Caco-2 (cell line): ENCODE results near the gene ASIC4. TPM values are rescaled to one million over a fixed set of nuclear protein-coding genes. Genes with fewer than 3 reads are reported as not detected.

Source experiments
- BruUV-seq: library from RNA; stranded (reverse); fragments of 400-500 nt; replicated peaks from 2 replicates; lab custom pipeline; 2021; lab: Mats Ljungman, UMichigan
- CTCF ChIA-PET: fragments of 300-600 bp; sonication (Branson Sonifier 250); formaldehyde crosslinking; loops from one replicate; lab custom pipeline; 2022; ENCODE audit warnings: antibody characterized with exemption; lab: Charles Lee
- POLR2A ChIA-PET: fragments of 300-600 bp; sonication (Branson Sonifier 250); formaldehyde crosslinking; loops from one replicate; lab custom pipeline; 2022; ENCODE audit warnings: antibody characterized with exemption; lab: Charles Lee
- DNase-seq, 2 experiments: peaks; one replicate each; pipeline versions ENCODE4 v3.0.0 to v3.0.0-alpha.2; 2020 to 2022
- H3K27me3 ChIP-seq: replicated peaks from 2 replicates; pipeline ENCODE4 v1.6.0; 2011; ENCODE audit warnings: low read length; ENCODE audit not compliant: control insufficient read depth, insufficient read depth
- H3K36me3 ChIP-seq: 2 replicates; pipeline ENCODE4 v1.5.1; 2011; ENCODE audit warnings: low read length; ENCODE audit not compliant: control insufficient read depth, insufficient read depth
- H3K4me1 ChIP-seq: fragments of 250-450 bp; sonication (Bioruptor Pico); 2 replicates; pipeline ENCODE4 v1.5.1; 2020; ENCODE audit warnings: mild to moderate bottlenecking
- H3K4me3 ChIP-seq: 2 replicates; pipeline ENCODE4 v1.5.1; 2011; ENCODE audit warnings: low read depth, mild to moderate bottlenecking, control low read depth, low read length
- H3K9me3 ChIP-seq: fragments of 250-450 bp; sonication (Bioruptor Pico); 2 replicates; pipeline ENCODE4 v1.5.1; 2020; ENCODE audit warnings: mild to moderate bottlenecking, moderate library complexity
- H3K27ac Mint-ChIP-seq: one replicate; pipeline ENCODE4 v1.8.0; 2022; ENCODE audit warnings: mixed read lengths; ENCODE audit not compliant: unreplicated experiment
- H3K27me3 Mint-ChIP-seq: one replicate; pipeline ENCODE4 v1.8.0; 2022; ENCODE audit warnings: mixed read lengths; ENCODE audit not compliant: insufficient read depth, unreplicated experiment
- H3K36me3 Mint-ChIP-seq: one replicate; pipeline ENCODE4 v1.8.0; 2022; ENCODE audit warnings: mild to moderate bottlenecking, mixed read lengths; ENCODE audit not compliant: insufficient read depth, unreplicated experiment
- H3K4me1 Mint-ChIP-seq: one replicate; pipeline ENCODE4 v1.8.0; 2022; ENCODE audit warnings: low read depth, mixed read lengths; ENCODE audit not compliant: unreplicated experiment
- H3K4me3 Mint-ChIP-seq: one replicate; pipeline ENCODE4 v1.8.0; 2022; ENCODE audit warnings: mild to moderate bottlenecking, moderate library complexity, mixed read lengths; ENCODE audit not compliant: unreplicated experiment
- H3K9me3 Mint-ChIP-seq: one replicate; pipeline ENCODE4 v1.8.0; 2022; ENCODE audit warnings: mixed read lengths; ENCODE audit not compliant: unreplicated experiment
- CTCF ChIP-seq, 2 experiments: fragments of 200-600 bp in 1 of 2; IDR thresholded peaks; 1 replicate in 1 of 2; 2 replicates in 1 of 2; pipeline versions ENCODE4 v1.5.1 to v1.8.0; 2011 to 2022; ENCODE audit warnings: antibody characterized with exemption in 1 of 2, control low read depth in 1 of 2, inconsistent platforms in 1 of 2, low read depth in 1 of 2, low read length in 1 of 2, mild to moderate bottlenecking in 1 of 2, moderate library complexity in 1 of 2; ENCODE audit not compliant: insufficient read depth in 1 of 2, severe bottlenecking in 1 of 2, unreplicated experiment in 1 of 2
- intact Hi-C: fragments of 100-400 bp; cut with micrococcal nuclease; formaldehyde crosslinking; loops from one replicate; pipeline ENCODE4 v1.10.0; 2022; ENCODE audit not compliant: unreplicated experiment
- total RNA-seq: library from RNA; stranded (reverse); gene quantifications from 2 replicates; pipeline ENCODE4 v1.2.3, GENCODE V29; 2022

Gene ASIC4
- total RNA-seq, 1 experiment from 2014 or later = 0.16 TPM

- no peak for DNase-seq
- Histone ChIP-seq H3K9me3 (no peaks in the 10 kb centered on the region), H3K4me1 (peaks cover 28% of the 10 kb centered on the region), H3K4me3 (no peak overlapping the region), H3K36me3 (no peaks in the 10 kb centered on the region), H3K27me3 (no peaks in the 10 kb centered on the region)
- Mint-ChIP-seq H3K9me3 (no peaks in the 10 kb centered on the region), H3K36me3 (peaks cover 1% of the 10 kb centered on the region), H3K4me1 (peaks cover 27% of the 10 kb centered on the region), H3K27me3 (no peaks in the 10 kb centered on the region), H3K27ac (peak overlapping the region; percentile 15), H3K4me3 (no peak overlapping the region)
- TF ChIP-seq CTCF (IDR thresholded peaks at IDR 0.05; ENCODE audit: insufficient read depth in 1 of 2, low read depth in 1 of 2, low read length in 1 of 2, severe bottlenecking in 1 of 2, unreplicated experiment in 1 of 2) = no peak
- no TSS peak for BruUV-seq
- intact Hi-C loops = loop anchor here (2.0 kb wide), 1 partner anchor 30 kb away; the partner anchor contains the start of gene CHPF
- POLR2A ChIA-PET = no interaction called here
- CTCF ChIA-PET = no interaction called here
Measured at GRCh38 chr2:219573166-219573565, 58.9 kb downstream of the ASIC4 start.

GRCh38 chr2:219574484-219575311 is 60.4 kb downstream of the ASIC4 start:
- Mint-ChIP-seq H3K9me3 (no peaks in the 10 kb centered on the region), H3K4me3 (no peak overlapping the region), H3K27me3 (no peaks in the 10 kb centered on the region), H3K36me3 (no peaks in the 10 kb centered on the region), H3K4me1 (peaks cover 35% of the 10 kb centered on the region), H3K27ac (no peak overlapping the region)
- intact Hi-C loops = no loop called here
- no TSS peak for BruUV-seq
- no peak for TF ChIP-seq CTCF (IDR thresholded peaks at IDR 0.05; ENCODE audit: insufficient read depth in 1 of 2, low read depth in 1 of 2, low read length in 1 of 2, severe bottlenecking in 1 of 2, unreplicated experiment in 1 of 2)
- POLR2A ChIA-PET = no interaction called here
- H3K9me3 ChIP-seq = no peaks in the 10 kb centered on the region
- CTCF ChIA-PET = no interaction called here
- H3K4me3 ChIP-seq = no peak overlapping the region
- H3K4me1 ChIP-seq = peaks cover 30% of the 10 kb centered on the region
- H3K36me3 ChIP-seq = no peaks in the 10 kb centered on the region
- no peaks in the 10 kb centered on the region for H3K27me3 ChIP-seq
- DNase-seq = no peak

GRCh38 chr2:219575566-219576504 is 61.6 kb downstream of the ASIC4 start:
- intact Hi-C loops = no loop called here
- H3K36me3 ChIP-seq = no peaks in the 10 kb centered on the region
- peaks cover 35% of the 10 kb centered on the region for H3K4me1 Mint-ChIP-seq
- DNase-seq = no peak
- H3K27me3 ChIP-seq = no peaks in the 10 kb centered on the region
- ChIA-PET CTCF (no interaction called here), POLR2A (interaction anchor here (0.5 to 0.6 kb wide), 2 partner anchors 10 to 16 kb away, joined by 3 read pairs; no protein-coding TSS in a partner anchor)
- no TSS peak for BruUV-seq
- no peak for TF ChIP-seq CTCF (IDR thresholded peaks at IDR 0.05; ENCODE audit: insufficient read depth in 1 of 2, low read depth in 1 of 2, low read length in 1 of 2, severe bottlenecking in 1 of 2, unreplicated experiment in 1 of 2)
- H3K9me3 ChIP-seq = no peaks in the 10 kb centered on the region
- no peaks in the 10 kb centered on the region for H3K27me3 Mint-ChIP-seq
- no peaks in the 10 kb centered on the region for H3K36me3 Mint-ChIP-seq
- H3K27ac Mint-ChIP-seq = no peak overlapping the region
- H3K9me3 Mint-ChIP-seq = no peaks in the 10 kb centered on the region
- peaks cover 24% of the 10 kb centered on the region for H3K4me1 ChIP-seq
- H3K4me3 ChIP-seq = no peak overlapping the region
- no peak overlapping the region for H3K4me3 Mint-ChIP-seq
